NCI-H82 treated with DMSO at 0.1 percent for 48 hours (cell line): Measurements from ENCODE around the gene MAP3K5.
"Not testable (repeated sequence)": the region's sequence is repeated elsewhere in the genome, so short reads cannot be mapped to it uniquely, and the experiment has no call there.

ENCODE experiments used
- DNase-seq: peaks from one replicate; lab custom pipeline; 2025; ENCODE audit not compliant: unreplicated experiment; lab: John Stamatoyannopoulos, UW

Gene MAP3K5, protein sequence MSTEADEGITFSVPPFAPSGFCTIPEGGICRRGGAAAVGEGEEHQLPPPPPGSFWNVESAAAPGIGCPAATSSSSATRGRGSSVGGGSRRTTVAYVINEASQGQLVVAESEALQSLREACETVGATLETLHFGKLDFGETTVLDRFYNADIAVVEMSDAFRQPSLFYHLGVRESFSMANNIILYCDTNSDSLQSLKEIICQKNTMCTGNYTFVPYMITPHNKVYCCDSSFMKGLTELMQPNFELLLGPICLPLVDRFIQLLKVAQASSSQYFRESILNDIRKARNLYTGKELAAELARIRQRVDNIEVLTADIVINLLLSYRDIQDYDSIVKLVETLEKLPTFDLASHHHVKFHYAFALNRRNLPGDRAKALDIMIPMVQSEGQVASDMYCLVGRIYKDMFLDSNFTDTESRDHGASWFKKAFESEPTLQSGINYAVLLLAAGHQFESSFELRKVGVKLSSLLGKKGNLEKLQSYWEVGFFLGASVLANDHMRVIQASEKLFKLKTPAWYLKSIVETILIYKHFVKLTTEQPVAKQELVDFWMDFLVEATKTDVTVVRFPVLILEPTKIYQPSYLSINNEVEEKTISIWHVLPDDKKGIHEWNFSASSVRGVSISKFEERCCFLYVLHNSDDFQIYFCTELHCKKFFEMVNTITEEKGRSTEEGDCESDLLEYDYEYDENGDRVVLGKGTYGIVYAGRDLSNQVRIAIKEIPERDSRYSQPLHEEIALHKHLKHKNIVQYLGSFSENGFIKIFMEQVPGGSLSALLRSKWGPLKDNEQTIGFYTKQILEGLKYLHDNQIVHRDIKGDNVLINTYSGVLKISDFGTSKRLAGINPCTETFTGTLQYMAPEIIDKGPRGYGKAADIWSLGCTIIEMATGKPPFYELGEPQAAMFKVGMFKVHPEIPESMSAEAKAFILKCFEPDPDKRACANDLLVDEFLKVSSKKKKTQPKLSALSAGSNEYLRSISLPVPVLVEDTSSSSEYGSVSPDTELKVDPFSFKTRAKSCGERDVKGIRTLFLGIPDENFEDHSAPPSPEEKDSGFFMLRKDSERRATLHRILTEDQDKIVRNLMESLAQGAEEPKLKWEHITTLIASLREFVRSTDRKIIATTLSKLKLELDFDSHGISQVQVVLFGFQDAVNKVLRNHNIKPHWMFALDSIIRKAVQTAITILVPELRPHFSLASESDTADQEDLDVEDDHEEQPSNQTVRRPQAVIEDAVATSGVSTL (N-terminal part only)

DNA sequence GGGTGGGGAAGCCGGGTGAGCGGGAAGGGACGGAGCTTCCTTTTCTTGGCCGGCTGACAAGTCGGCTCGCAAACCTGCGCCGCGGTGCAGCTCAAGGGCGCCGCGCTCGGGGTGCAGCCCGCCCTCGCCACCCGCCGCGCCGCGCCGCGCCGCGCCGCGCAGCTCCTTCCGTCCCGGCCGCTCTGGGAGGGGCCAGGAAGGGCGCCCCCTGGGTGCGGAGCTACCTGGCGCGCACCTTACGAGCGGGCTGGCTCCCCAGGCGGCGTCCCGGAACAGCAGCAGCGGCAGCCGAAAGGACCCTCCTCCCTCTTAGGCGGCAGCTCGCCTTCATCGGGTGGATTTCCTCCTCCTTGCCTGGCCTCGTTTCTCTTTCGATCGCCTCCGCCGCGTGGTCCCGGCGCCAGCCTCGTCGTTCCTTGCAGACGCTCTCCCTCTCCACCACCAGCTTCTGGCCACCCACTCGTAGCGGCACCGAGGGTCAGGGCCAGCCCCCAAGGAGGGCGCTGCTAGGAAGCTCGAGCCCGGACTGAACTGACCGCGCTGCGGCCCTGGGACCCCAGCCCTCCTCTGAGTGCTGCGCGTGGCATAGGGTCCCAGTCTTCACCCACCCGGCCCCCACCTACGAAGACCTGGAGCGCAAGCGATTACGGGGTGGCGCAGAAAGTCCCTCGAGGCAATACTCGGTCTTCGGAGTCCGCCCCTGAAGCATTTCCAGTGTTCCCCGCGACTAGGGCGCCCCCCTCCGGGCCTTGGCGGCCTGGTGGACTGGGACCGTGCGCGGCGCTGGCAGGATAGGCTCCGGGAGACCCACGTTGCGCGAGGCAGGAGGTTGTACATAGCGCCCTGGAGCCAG, at the start of gene MAP3K5:
Gene MAP3K5 (minus strand): TSS at position 68 of the 853 bp plus-strand sequence. CDS start 320 bp downstream, outside the sequence.
- peak; percentile 34 for DNase-seq

DNA sequence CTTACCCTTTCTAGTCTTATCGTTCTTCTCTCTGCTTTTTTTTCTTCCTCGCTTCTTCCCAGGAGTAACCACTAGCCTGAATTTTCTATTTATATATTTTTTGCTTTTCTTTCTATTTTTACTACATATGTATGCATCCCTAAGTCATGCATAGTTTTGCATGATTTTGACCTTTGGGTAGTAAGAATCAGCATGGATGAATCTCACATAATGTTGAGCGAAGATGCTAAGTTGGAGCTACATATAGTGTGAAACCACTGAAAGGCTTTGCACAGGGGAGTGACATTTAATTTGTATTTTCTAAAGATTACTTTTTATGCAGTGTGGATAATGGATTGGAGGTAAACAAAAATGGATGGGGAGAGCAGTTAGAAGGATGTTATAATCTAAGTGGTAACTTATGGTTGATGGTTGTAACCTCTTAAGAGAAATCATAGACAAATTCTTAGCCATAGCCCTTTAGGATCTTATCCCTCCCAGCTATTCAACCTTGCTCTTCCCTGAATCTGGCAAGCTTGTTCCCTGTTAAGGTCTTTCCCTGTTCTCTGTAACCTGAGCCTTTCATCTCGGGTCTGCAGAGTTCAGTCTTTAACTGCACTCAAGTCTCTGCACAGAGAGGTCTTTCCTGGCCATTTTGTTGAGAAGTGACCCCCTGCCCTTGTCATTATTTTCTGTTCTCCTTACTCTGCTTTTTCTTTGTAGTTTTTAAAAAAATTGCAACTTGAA, 48.2 kb upstream of the MAP3K5 start:
- DNase-seq = no peak

DNA sequence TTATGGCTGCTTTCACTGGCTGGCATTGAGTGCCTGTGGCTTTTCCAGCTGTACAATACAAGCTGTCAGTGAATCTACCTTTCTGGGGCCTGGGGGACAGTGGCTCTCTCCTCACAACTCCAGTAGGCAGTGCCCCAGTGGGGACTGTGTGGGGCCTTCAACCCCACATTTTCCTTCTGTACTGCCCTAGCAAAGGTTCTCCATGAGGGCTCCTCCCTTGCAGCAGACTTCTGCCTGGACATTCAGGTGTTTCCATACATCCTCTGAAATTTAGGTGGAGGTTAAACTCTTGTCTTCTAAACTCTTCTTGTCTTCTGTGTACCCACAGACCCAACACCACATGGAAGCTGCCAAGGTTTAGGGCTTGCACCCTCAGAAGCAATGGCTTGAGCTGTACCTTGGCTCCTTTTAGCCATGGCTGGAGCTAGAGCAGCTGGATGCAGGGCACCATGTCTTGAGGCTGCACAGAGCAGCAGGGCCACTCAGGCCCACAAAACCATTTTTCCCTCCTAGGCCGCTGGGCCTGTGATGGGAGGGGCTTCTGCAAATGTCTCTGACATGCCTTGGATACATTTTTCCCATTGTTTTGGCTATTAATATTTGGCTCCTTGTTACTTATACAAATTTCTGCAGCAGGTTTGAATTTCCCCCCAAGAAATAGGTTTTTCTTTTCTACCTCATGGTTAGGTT, 39.7 kb upstream of the MAP3K5 start:
- no peak for DNase-seq

DNA sequence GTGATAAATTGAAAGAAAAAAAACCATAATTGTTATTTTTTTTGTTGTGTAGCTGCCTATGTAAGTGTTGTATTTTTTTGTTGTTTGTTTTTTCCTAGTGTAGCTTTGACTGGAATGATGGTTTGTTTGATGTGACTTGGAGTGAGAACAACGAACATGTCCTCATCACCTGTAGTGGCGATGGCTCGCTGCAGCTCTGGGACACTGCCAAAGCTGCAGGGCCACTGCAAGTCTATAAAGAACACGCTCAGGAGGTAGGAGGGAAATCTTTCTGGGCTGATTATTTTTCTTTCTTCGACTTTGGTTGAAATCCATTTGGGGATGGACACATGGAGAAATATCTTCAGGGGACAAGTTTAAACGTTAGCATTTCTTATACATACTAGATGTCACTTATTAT, 33.9 kb upstream of the MAP3K5 start:
- no peak for DNase-seq

DNA sequence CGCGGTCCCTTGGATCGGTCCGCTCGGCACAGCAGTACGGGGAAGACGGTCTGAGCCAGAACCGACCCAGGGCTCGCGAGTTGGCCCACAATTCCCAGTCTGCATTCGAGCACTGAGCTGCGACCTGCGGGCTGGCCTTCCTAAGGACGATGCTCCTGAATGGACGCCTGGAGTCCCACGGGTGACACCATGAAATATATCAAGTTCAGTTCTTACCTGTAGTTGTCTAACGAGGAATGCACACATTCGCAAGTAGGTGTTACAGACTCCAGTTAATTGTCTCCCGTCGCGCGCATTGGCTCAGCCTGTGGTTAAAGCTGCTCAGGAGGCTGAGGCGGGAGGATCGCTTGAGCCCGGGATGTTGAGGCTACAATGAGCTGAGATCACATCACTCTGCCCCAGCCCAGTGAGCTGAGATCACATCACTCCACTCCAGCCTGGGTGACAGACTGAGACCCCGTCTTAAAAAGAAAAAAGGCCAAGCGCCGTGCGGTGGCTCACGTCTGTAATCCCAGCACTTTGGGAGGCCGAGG, 30.9 kb upstream of the MAP3K5 start:
- no peak for DNase-seq

DNA sequence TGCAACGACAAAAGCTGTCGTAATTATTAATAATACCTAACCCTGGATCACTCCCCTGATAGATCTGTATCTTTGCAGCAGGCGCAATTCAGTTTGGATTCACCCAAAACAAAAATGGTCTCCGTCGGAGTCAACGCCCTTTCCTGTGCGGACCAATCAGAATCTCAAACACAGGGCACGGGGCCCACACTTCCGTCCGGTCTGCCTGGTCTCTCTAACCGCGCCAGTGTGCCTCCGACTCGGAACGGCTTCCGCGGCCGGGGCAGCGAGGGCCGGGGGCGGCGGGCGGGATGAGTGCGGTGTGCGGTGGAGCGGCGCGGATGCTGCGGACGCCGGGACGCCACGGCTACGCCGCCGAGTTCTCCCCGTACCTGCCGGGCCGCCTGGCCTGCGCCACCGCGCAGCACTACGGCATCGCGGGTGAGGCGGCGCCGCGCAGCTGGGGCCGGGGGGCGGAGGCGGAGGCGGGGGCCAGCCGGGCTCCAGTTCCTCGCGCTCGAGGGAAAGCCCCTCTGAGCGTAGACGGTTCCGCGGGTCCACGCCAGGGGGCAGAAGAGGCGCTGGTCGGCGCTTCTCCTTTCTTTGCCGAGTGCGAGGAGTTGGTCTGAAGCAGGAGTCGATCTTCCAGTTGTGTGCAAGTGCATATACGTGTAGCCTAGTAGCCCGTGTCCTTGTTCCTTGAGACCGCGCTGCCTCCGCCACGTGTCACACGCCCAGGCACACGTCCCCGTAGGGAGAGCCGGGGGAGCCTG, 30.3 kb upstream of the MAP3K5 start, which contains the start of gene PEX7:
Gene PEX7 (plus strand): TSS at position 217 of the 752 bp plus-strand sequence. CDS start 74 bp downstream, at position 291.
- DNase-seq = peak; percentile 77

DNA sequence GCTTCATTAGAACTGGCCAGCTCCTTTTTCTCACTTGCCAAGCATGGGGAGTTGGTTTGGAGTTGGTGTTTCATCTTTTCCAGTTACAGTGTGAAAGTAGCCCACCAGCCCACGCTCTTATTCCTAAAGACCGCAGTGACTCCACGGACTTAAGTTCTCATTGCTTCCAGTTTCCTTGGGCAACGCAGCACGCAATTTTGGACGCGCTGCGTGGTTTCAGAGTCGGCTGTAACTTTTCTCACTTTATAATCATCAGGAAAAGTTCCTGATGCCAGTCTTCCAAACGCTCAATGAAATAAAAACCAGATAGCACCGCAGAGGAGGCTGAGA, 29.7 kb upstream of the MAP3K5 start:
- no peak for DNase-seq

DNA sequence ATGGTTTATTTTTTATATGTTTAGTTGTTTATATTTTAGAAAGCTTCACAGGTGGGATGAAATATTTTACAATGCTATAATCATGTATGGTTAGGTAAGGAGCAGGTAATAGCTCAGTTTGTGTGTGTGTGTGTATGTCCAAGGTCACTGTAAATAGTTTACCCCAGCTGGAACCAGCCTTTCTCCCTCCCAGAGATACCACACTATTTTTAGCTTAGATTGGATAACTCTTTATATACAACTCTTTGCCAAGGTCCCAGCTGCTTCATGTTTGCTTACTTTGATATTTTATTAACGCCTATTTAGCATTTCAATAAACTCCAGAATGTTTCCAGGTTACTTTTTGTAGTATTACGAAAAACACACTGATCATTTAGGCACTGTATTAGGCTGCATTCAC, 28.3 kb upstream of the MAP3K5 start:
- DNase-seq = no peak

DNA sequence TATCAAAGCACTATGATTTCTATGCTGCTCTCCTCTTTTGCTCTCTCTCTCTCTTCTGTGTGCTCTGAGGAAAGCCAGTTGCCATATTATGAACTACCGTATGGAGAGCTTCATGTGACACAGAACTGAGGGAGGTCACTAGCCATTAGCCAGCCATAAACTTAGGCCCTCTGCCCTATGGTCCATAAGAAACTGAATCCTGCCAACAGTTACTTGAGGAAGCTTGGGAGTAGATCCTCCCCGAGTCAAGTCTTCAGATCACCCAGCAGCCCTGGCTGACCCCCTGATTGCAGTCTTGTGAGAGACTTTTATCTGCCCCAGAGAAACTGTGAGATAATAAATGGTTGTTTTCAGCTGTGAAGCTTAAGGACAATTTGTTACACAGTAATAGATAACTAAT, 24.4 kb upstream of the MAP3K5 start:
- DNase-seq = no peak

DNA sequence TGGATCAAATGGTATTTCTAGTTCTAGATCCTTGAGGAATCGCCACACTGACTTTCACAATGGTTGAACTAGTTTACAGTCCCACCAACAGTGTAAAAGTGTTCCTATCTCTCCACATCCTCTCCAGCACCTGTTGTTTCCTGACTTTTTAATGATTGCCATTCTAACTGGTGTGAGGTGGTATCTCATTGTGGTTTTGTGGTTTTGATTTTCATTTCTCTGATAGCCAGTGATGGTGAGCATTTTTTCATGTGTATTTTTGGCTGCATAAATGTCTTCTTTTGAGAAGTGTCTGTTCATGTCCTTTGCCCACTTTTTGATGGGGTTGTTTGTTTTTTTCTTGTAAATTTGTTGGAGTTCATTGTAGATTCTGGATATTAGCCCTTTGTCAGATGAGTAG, 23.3 kb upstream of the MAP3K5 start:
- DNase-seq = not testable (repeated sequence)

DNA sequence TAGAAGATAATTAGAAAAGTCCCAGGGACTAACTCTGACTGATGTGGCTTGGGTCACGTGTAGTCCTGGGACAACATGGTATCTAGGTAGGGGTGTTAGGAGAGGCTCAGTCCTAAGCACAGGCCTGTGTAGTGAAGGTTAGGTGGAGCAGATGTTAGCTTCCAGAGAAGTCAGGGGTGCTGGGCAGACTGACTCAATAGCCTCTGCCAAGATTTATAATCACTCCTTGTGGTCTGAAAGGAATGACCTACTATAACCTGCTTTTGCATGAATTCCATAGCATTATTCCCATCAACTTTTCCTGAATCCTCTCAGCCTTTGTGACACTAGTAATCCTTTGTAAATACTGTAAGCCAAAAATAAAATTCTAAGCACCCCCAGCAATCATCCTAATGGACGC, 19.9 kb upstream of the MAP3K5 start:
- peak; percentile 17 for DNase-seq

DNA sequence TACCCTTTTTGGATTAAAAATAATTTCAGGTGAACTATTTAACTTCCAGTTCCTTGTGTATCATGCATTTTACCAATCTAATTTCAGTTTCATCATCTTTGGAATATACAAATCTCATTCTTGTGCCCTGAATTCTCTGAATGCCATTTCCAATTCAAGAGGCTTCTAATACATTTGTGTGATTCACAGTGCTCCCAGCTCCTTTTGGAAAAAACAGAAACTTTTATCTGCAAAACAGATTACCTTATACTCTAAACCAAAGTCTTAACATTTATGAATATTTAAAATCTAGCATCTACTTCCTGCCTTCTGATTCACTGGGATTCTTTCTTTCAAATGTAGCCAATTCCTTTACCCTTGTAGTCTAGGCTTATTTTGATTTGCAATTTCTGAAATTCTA, 19.0 kb upstream of the MAP3K5 start:
- no peak for DNase-seq

DNA sequence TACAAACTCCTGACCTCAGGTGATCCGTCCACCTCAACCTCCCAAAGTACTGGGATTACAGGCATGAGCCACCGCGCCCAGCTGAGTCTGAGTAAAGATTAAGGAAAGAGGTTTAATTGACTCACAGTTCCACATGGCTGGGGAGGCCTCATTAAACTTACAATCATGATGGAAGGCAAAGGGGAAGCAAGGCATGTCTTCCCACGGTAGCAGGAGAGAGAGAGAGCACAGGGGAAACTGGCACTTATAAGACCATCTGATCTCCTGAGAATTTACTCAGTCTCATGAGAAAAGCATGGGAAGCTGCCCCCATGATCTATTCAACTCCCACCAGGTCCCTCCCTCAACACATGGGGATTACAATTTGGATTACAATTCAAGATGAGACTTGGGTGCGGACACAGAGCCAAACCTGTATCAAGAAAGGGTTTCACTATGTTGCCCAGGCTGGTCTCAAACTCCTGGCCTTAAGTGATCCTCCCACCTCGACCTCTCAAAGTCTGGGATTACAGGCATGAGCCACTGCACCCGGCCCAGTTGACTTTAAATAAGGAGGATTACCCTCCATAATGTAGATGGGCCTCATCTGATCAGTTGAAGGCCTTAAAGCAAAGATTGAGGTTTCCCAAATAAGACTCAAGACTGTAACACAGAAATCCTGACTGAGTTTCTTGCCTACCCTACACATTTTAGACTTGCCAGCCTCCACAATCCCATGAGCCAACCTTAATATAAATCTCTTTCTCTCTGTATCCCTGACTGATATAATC, 17.0 kb upstream of the MAP3K5 start:
- peak; percentile 19 for DNase-seq

DNA sequence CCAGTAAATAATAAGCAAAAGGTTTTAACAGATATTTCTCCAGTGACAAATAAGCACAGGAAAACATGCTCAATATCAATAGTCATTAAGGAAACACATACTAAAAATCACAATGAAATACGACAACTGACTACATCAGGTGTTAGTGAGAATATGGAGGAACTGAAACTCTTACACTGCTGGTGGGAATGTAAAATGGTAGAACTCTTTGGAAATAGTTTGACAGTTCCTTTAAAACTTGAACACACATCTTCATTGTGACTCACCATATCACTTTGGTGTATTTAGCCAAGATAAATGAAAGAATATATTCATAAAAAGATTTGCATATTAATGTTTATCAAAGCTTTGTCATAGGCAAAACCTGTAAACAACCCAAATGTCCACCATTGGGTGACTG, 11.3 kb upstream of the MAP3K5 start:
- no peak for DNase-seq

DNA sequence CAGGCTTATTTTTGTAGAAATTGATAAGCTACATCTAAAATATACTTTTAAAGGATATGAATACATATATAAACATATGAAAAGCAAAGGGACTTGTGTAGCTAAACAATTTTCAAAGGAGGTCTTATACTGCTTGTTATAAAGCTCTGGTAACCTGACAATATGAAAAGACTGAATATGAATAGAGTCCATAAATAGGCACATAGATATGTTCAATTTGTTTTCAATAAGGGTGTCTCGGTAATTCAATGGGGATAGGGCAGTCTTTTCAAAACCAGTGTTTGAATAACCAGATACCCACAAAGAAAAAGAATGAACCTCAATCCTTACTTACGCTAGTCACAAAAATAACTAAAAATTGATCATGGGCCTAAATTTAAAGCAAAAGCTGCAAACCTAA, 9.3 kb upstream of the MAP3K5 start:
- no peak for DNase-seq

DNA sequence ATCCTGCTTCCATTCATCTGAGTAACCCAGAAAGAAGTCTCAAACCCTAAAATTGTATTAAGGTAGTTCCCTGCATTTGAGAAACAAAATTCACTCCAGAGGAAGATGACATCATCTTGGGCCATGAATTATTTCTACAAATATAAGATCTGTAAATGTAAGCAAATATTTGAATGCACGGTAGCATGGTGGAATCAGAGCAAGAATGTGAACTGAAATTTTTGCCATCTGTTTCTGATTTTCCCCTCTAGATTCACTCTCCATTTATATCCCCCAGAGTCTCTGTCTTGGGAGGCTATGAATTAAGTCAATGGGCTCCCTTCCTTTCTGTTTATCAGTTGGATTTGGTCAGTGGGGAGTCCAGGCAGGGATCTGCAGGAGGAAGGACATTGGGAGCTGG, 5.8 kb upstream of the MAP3K5 start:
- DNase-seq = no peak

DNA sequence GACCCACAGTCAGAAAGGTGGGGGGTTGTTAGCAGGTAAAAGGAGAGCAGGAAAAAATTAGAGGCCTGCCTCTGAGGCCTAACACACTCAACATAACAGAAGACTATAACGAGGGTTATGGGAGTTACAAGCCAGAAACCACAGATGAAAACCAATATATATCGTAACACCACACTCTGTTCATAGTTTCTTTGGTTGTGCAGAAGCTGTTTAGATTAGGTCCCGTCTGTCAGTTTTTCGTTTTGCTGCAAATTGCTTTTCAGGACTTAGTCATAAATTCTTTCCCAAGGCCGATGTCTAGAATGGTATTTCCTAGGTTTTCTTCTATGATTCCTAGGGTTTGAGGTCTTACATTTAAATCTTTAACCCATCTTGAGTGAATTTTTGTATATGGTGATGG, 3.7 kb upstream of the MAP3K5 start:
- no peak for DNase-seq

DNA sequence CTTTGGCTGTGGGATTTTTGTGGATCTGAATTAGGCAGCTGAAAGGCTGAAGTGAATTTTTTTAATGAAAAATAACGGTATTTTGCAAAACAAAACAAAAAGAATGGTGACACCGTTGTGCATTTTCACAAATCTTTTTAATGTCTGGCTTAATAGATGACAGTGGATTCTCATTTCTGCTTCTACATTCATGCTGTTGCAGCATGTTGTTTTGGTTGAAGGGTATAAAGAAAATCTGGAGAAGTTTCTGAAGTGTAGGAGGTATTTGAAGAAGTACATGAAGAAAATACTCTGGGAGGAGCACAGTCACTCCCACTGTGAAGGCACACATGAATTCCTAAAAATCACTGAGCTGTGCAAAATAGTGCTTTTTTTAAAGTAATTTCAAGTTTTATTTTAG, 3.1 kb upstream of the MAP3K5 start:
- DNase-seq = no peak
